ENCODE results near the gene EXD1. TPM values are rescaled to one million over a fixed set of nuclear protein-coding genes. Genes with fewer than 3 reads are reported as not detected.
"Not testable (repeated sequence)": the region's sequence is repeated elsewhere in the genome, so short reads cannot be mapped to it uniquely, and the experiment has no call there.

Gene EXD1
- total RNA-seq, 1 donor from 2014 or later: not detected

GRCh38 chr15:41153733-41154132 is 76.8 kb downstream of the EXD1 start:
- peaks cover 5% of the 10 kb centered on the region for H3K9me3 Mint-ChIP-seq
- no peak for DNase-seq (ENCODE audit: extremely low spot score, unreplicated experiment)
- no peaks in the 10 kb centered on the region for H3K27me3 Mint-ChIP-seq
- H3K36me3 Mint-ChIP-seq: no peaks in the 10 kb centered on the region
- no peak for TF ChIP-seq CTCF (conservative IDR thresholded peaks at IDR 0.05)
- H3K4me1 Mint-ChIP-seq (ENCODE audit: unreplicated experiment): no peaks in the 10 kb centered on the region
- H3K27ac Mint-ChIP-seq: no peak overlapping the region
- no peak overlapping the region for H3K4me3 Mint-ChIP-seq

- no peaks in the 10 kb centered on the region for H3K4me1 Mint-ChIP-seq (ENCODE audit: unreplicated experiment)
- H3K27me3 Mint-ChIP-seq: no peaks in the 10 kb centered on the region
- DNase-seq (ENCODE audit: extremely low spot score, unreplicated experiment): no peak
- H3K27ac Mint-ChIP-seq: no peak overlapping the region
- no peak overlapping the region for H3K4me3 Mint-ChIP-seq
- TF ChIP-seq CTCF (conservative IDR thresholded peaks at IDR 0.05): no peak
- H3K9me3 Mint-ChIP-seq: peaks cover 5% of the 10 kb centered on the region
- no peaks in the 10 kb centered on the region for H3K36me3 Mint-ChIP-seq
These were observed 79.0 kb downstream of the EXD1 start for GRCh38 chr15:41151451-41152005.

GRCh38 chr15:41150279-41150678 is 80.3 kb downstream of the EXD1 start:
- TF ChIP-seq CTCF (conservative IDR thresholded peaks at IDR 0.05): no peak
- Mint-ChIP-seq H3K27ac (no peak overlapping the region), H3K27me3 (no peaks in the 10 kb centered on the region), H3K4me3 (no peak overlapping the region), H3K9me3 (peaks cover 5% of the 10 kb centered on the region), H3K4me1 (ENCODE audit: unreplicated experiment) (no peaks in the 10 kb centered on the region), H3K36me3 (no peaks in the 10 kb centered on the region)
- DNase-seq (ENCODE audit: extremely low spot score, unreplicated experiment): no peak

- Mint-ChIP-seq H3K27me3 (no peaks in the 10 kb centered on the region), H3K36me3 (no peaks in the 10 kb centered on the region), H3K9me3 (peaks cover 5% of the 10 kb centered on the region), H3K4me1 (ENCODE audit: unreplicated experiment) (no peaks in the 10 kb centered on the region), H3K27ac (no peak overlapping the region), H3K4me3 (no peak overlapping the region)
- DNase-seq (ENCODE audit: extremely low spot score, unreplicated experiment): no peak
- TF ChIP-seq CTCF (conservative IDR thresholded peaks at IDR 0.05): no peak
These were observed 82.5 kb downstream of the EXD1 start for GRCh38 chr15:41148065-41148464.

GRCh38 chr15:41139619-41140018 is 90.9 kb downstream of the EXD1 start:
- Mint-ChIP-seq H3K27me3 (no peaks in the 10 kb centered on the region), H3K4me3 (no peak overlapping the region), H3K9me3 (no peaks in the 10 kb centered on the region), H3K36me3 (no peaks in the 10 kb centered on the region), H3K27ac (no peak overlapping the region), H3K4me1 (ENCODE audit: unreplicated experiment) (no peaks in the 10 kb centered on the region)
- TF ChIP-seq CTCF (conservative IDR thresholded peaks at IDR 0.05): no peak
- no peak for DNase-seq (ENCODE audit: extremely low spot score, unreplicated experiment)

- DNase-seq (ENCODE audit: extremely low spot score, unreplicated experiment); H3K9me3 Mint-ChIP-seq; H3K36me3 Mint-ChIP-seq; H3K4me1 Mint-ChIP-seq (ENCODE audit: unreplicated experiment); H3K27me3 Mint-ChIP-seq; H3K4me3 Mint-ChIP-seq; H3K27ac Mint-ChIP-seq: not testable (repeated sequence)
These were observed 91.4 kb downstream of the EXD1 start for GRCh38 chr15:41139112-41139511.

GRCh38 chr15:41135580-41135979 is 95.0 kb downstream of the EXD1 start:
- H3K9me3 Mint-ChIP-seq; DNase-seq (ENCODE audit: extremely low spot score, unreplicated experiment); H3K4me1 Mint-ChIP-seq (ENCODE audit: unreplicated experiment); H3K4me3 Mint-ChIP-seq; H3K27ac Mint-ChIP-seq; H3K36me3 Mint-ChIP-seq; H3K27me3 Mint-ChIP-seq: not testable (repeated sequence)
